ENCODE results near the gene PIGA.

PIGA gene

DNA sequence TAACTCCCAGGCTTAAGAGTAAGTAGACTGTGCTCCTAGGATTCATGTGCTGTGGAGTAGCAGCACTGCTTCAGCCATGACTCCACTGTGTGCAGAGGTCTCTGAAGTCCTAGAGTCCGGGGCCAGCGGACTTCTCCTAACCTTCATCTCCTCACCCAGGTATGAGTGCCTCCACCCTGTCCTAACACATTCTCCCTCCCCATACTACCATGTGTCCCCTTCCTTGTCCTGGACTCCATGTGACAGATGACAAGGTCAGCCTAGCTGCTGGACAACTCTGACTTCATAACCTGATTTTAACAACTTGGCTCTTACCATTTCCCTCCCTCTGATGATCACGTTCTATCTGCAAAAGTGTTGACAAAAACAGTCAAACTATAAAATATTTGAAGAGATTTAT lies 36.5 kb downstream of the PIGA start:
- Histone ChIP-seq H3K27ac (ENCODE audit: low read depth, low read length) (no peak overlapping the region), H3K36me3 (ENCODE audit: low read length) (no peaks in the 10 kb centered on the region), H4K20me1 (ENCODE audit: low read depth, low read length) (no peaks in the 10 kb centered on the region), H3K4me2 (ENCODE audit: low read depth, low read length, poor library complexity, severe bottlenecking) (no peak overlapping the region), H2AFZ (ENCODE audit: low read depth, low read length, severe bottlenecking) (no peak overlapping the region), H3F3A (ENCODE audit: insufficient read depth) (no peaks in the 10 kb centered on the region), H3K9me2 (replicated peaks; ENCODE audit: insufficient read depth, low read length) (no peaks in the 10 kb centered on the region), H3K9me3 (ENCODE audit: insufficient read depth, low read length) (no peaks in the 10 kb centered on the region), H3K9ac (ENCODE audit: low read length) (no peak overlapping the region), H3K4me3 (ENCODE audit: insufficient read depth, low read length, poor library complexity, severe bottlenecking) (no peak overlapping the region), H3K27me3 (ENCODE audit: low read length) (no peaks in the 10 kb centered on the region), H3K79me2 (ENCODE audit: insufficient read depth, low read length) (no peaks in the 10 kb centered on the region)
- TF ChIP-seq, protein P1, sequence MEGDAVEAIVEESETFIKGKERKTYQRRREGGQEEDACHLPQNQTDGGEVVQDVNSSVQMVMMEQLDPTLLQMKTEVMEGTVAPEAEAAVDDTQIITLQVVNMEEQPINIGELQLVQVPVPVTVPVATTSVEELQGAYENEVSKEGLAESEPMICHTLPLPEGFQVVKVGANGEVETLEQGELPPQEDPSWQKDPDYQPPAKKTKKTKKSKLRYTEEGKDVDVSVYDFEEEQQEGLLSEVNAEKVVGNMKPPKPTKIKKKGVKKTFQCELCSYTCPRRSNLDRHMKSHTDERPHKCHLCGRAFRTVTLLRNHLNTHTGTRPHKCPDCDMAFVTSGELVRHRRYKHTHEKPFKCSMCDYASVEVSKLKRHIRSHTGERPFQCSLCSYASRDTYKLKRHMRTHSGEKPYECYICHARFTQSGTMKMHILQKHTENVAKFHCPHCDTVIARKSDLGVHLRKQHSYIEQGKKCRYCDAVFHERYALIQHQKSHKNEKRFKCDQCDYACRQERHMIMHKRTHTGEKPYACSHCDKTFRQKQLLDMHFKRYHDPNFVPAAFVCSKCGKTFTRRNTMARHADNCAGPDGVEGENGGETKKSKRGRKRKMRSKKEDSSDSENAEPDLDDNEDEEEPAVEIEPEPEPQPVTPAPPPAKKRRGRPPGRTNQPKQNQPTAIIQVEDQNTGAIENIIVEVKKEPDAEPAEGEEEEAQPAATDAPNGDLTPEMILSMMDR (IDR thresholded peaks at IDR 0.05; ENCODE audit: insufficient read depth, low read length, poor library complexity, severe bottlenecking) = no peak
- TF ChIP-seq EZH2phosphoT487 (conservative IDR thresholded peaks at IDR 0.05; ENCODE audit: low read length) = no peak

DNA sequence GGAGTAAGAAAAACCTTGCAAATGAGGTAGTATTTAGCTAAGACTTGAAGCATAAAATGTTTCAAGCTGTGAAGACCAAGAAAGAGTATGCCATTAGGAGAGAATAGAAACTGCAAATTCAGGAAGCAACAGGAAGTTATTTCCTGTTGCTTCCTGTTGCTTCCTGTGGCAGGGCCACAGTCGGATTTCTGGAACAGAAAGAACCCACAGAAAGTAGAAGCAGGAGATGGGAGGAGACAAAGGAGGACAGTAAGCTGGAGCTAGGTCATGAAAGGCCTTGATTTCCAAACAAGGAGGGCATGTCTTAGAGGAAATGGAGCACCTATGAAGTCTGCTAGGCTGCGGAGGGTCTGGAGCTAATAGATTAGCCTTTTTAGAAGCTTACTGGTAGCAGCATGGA lies 37.1 kb downstream of the PIGA start:
- Histone ChIP-seq H3K79me2 (ENCODE audit: insufficient read depth, low read length) (no peaks in the 10 kb centered on the region), H3K9ac (ENCODE audit: low read length) (no peak overlapping the region), H3K36me3 (ENCODE audit: low read length) (no peaks in the 10 kb centered on the region), H3K27ac (ENCODE audit: low read depth, low read length) (no peak overlapping the region), H3K4me2 (ENCODE audit: low read depth, low read length, poor library complexity, severe bottlenecking) (no peak overlapping the region), H3K9me3 (ENCODE audit: insufficient read depth, low read length) (no peaks in the 10 kb centered on the region), H4K20me1 (ENCODE audit: low read depth, low read length) (no peaks in the 10 kb centered on the region), H3F3A (ENCODE audit: insufficient read depth) (no peaks in the 10 kb centered on the region), H3K27me3 (ENCODE audit: low read length) (no peaks in the 10 kb centered on the region), H3K9me2 (replicated peaks; ENCODE audit: insufficient read depth, low read length) (no peaks in the 10 kb centered on the region), H3K4me3 (ENCODE audit: insufficient read depth, low read length, poor library complexity, severe bottlenecking) (no peak overlapping the region), H2AFZ (ENCODE audit: low read depth, low read length, severe bottlenecking) (no peak overlapping the region)
- no peak for TF ChIP-seq EZH2phosphoT487 (conservative IDR thresholded peaks at IDR 0.05; ENCODE audit: low read length)
- TF ChIP-seq, protein P1 (IDR thresholded peaks at IDR 0.05; ENCODE audit: insufficient read depth, low read length, poor library complexity, severe bottlenecking) = no peak

- Histone ChIP-seq H3K9me2 (replicated peaks; ENCODE audit: insufficient read depth, low read length) (no peaks in the 10 kb centered on the region), H4K20me1 (ENCODE audit: low read depth, low read length) (no peaks in the 10 kb centered on the region), H3K9me3 (ENCODE audit: insufficient read depth, low read length) (no peaks in the 10 kb centered on the region), H2AFZ (ENCODE audit: low read depth, low read length, severe bottlenecking) (no peak overlapping the region), H3K4me3 (ENCODE audit: insufficient read depth, low read length, poor library complexity, severe bottlenecking) (no peak overlapping the region), H3K9ac (ENCODE audit: low read length) (no peak overlapping the region), H3K27ac (ENCODE audit: low read depth, low read length) (no peak overlapping the region), H3K4me2 (ENCODE audit: low read depth, low read length, poor library complexity, severe bottlenecking) (no peak overlapping the region), H3K36me3 (ENCODE audit: low read length) (no peaks in the 10 kb centered on the region), H3K79me2 (ENCODE audit: insufficient read depth, low read length) (no peaks in the 10 kb centered on the region), H3F3A (ENCODE audit: insufficient read depth) (no peaks in the 10 kb centered on the region), H3K27me3 (ENCODE audit: low read length) (no peaks in the 10 kb centered on the region)
- TF ChIP-seq EZH2phosphoT487 (conservative IDR thresholded peaks at IDR 0.05; ENCODE audit: low read length) = no peak
- TF ChIP-seq, protein P1 (IDR thresholded peaks at IDR 0.05; ENCODE audit: insufficient read depth, low read length, poor library complexity, severe bottlenecking) = no peak
Measured at GRCh38 chrX:15293451-15293850, 41.9 kb downstream of the PIGA start.
